Suprapubic skin (tissue), 4 donors: Measurements from ENCODE around the gene EPG5. TPM values are rescaled to one million over a fixed set of nuclear protein-coding genes. Genes with fewer than 3 reads are reported as not detected.

Experiments used
- DNase-seq, 2 donors: peaks; one replicate each; pipeline ENCODE4 v3.0.0-alpha.2; 2019; ENCODE audit warnings: low spot score in 2 of 2
- H3K27ac ChIP-seq: fragments of 200-600 bp; sonication (generic); one replicate; pipeline ENCODE4 v1.5.1; 2019
- H3K27me3 ChIP-seq: fragments of 200-600 bp; sonication (generic); one replicate; pipeline ENCODE4 v1.5.1; 2019
- H3K36me3 ChIP-seq: fragments of 200-600 bp; sonication (generic); one replicate; pipeline ENCODE4 v1.5.1; 2019
- H3K4me1 ChIP-seq: fragments of 200-600 bp; sonication (generic); one replicate; pipeline ENCODE4 v1.5.1; 2019
- H3K4me3 ChIP-seq: fragments of 200-600 bp; sonication (generic); one replicate; pipeline ENCODE4 v1.5.1; 2019; ENCODE audit warnings: mild to moderate bottlenecking
- H3K9me3 ChIP-seq: fragments of 200-600 bp; sonication (generic); one replicate; pipeline ENCODE4 v1.5.1; 2019
- EP300 ChIP-seq: sonication (generic); formaldehyde crosslinking; IDR thresholded peaks from one replicate; pipeline ENCODE4 v1.6.1; 2017; ENCODE audit warnings: antibody characterized with exemption
- POLR2A ChIP-seq, 2 donors: fragments of 450-650 bp; IDR thresholded peaks; one replicate each; pipeline ENCODE4 v1.6.1; 2017; ENCODE audit warnings: antibody characterized with exemption in 2 of 2, mild to moderate bottlenecking in 2 of 2, moderate library complexity in 2 of 2
- POLR2AphosphoS5 ChIP-seq, 3 donors: sonication (generic); formaldehyde crosslinking; IDR thresholded peaks; one replicate each; pipeline ENCODE4 v1.6.1; 2017; ENCODE audit warnings: antibody characterized with exemption in 3 of 3
- WGBS: methylation state at CpG from one replicate; pipeline ENCODE4 v1.1.5; 2018; 5-methylcytosine and 5-hydroxymethylcytosine counted together
- total RNA-seq, 4 donors: library from RNA; depleted of rRNA; stranded (reverse); fragments of >200 nt; gene quantifications; one replicate each; pipeline ENCODE4 v1.1.0, GENCODE V29; 2016
- TF ChIP-seq, protein P1 (sequence below), 2 donors: fragments of 200-600 bp in 1 of 2; fragments of 450-650 bp in 1 of 2; sonication (generic) in 1 of 2; IDR thresholded peaks; one replicate each; pipeline ENCODE4 v1.5.1; 2016 to 2019; ENCODE audit warnings: antibody characterized with exemption in 2 of 2, mild to moderate bottlenecking in 1 of 2, moderate library complexity in 1 of 2

The EPG5 gene
- total RNA-seq, 4 donors from 2014 or later: 31.5 to 107 (median 53.5) TPM

DNA sequence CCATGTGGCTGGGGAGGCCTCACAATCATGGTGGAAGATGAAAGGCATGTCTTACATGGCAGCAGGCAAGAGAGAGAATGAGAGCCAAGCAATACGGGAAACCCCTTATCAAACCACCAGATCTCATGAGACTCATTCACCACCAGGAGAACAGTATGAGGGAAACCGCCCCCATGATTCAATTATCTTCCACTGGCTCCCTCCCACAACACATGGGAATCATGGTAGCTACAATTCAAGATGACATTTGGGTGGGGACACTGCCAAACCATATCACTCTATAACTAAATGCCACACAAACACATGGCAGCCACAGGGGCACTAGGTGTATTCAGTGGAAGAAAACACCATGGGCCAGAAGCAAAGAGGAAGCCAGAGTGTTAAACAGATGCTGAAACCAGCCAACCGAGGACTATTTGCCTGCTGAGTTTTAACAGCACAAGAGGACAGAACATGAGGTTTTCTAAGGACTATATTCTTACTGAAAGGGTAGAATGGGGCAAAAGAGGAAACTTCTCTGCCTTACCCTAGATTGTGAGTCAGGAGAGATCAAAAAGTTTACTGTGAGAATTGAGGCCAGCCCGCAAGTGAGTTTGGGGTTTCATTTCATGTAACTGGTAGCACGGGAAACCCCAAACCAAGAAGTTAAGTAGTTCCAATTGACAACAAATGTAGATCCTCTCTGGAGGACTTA, 92.5 kb downstream of the EPG5 start:
- H3K36me3 ChIP-seq: peaks cover 77% of the 10 kb centered on the region

DNA sequence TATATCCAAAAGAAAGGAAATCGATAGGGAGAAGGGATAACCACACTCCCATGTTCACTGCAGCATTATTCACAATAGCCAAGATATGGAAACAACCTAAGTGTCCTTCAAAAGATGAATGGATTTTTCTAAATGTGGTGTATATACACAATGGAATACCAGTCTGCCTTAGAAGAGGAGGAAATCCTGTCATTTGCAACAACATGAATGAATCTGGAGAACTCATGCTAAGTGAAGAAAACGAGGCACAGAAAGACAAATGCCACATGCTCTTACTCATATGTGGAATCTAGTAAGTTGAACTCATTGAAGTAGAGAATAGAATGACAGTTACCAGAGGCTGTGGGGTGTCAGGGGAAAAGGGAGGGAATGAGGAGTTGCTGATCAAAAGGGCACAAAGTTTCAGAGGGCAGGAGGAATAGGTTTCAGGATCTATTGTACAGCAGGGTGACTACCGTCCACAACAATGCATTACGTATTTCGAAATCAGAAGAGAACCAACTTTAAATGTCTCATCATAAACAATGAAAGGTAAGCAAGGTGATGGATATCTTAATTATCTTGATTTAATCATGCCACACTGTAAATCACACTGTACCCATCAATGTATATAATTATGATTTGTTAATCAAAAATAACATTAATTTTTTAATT, 95.6 kb downstream of the EPG5 start:
- no peak for TF ChIP-seq POLR2AphosphoS5 (IDR thresholded peaks at IDR 0.05)
- TF ChIP-seq, protein P1, sequence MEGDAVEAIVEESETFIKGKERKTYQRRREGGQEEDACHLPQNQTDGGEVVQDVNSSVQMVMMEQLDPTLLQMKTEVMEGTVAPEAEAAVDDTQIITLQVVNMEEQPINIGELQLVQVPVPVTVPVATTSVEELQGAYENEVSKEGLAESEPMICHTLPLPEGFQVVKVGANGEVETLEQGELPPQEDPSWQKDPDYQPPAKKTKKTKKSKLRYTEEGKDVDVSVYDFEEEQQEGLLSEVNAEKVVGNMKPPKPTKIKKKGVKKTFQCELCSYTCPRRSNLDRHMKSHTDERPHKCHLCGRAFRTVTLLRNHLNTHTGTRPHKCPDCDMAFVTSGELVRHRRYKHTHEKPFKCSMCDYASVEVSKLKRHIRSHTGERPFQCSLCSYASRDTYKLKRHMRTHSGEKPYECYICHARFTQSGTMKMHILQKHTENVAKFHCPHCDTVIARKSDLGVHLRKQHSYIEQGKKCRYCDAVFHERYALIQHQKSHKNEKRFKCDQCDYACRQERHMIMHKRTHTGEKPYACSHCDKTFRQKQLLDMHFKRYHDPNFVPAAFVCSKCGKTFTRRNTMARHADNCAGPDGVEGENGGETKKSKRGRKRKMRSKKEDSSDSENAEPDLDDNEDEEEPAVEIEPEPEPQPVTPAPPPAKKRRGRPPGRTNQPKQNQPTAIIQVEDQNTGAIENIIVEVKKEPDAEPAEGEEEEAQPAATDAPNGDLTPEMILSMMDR (IDR thresholded peaks at IDR 0.05): no peak
- TF ChIP-seq EP300: no peak
- no peak for TF ChIP-seq POLR2A (IDR thresholded peaks at IDR 0.05)
- no peaks in the 10 kb centered on the region for H3K9me3 ChIP-seq
- H3K36me3 ChIP-seq: peaks cover 71% of the 10 kb centered on the region
- no peak for DNase-seq
- no peaks in the 10 kb centered on the region for H3K4me1 ChIP-seq
- H3K27me3 ChIP-seq: no peaks in the 10 kb centered on the region
- H3K4me3 ChIP-seq: no peak overlapping the region
- WGBS: 75% methylated on average over 5 of the region's 5 CpGs
- no peak overlapping the region for H3K27ac ChIP-seq

More for the DNA sequence above, 92.5 kb downstream of the EPG5 start:
- no peaks in the 10 kb centered on the region for H3K27me3 ChIP-seq
- no peak overlapping the region for H3K4me3 ChIP-seq
- no peak for TF ChIP-seq EP300
- no peak for TF ChIP-seq POLR2A (IDR thresholded peaks at IDR 0.05)
- TF ChIP-seq POLR2AphosphoS5 (IDR thresholded peaks at IDR 0.05): no peak
- TF ChIP-seq, protein P1 (IDR thresholded peaks at IDR 0.05): no peak
- 77% methylated on average over 5 of the region's 5 CpGs for WGBS
- no peaks in the 10 kb centered on the region for H3K4me1 ChIP-seq
- no peak overlapping the region for H3K27ac ChIP-seq
- no peaks in the 10 kb centered on the region for H3K9me3 ChIP-seq
- DNase-seq: no peak

DNA sequence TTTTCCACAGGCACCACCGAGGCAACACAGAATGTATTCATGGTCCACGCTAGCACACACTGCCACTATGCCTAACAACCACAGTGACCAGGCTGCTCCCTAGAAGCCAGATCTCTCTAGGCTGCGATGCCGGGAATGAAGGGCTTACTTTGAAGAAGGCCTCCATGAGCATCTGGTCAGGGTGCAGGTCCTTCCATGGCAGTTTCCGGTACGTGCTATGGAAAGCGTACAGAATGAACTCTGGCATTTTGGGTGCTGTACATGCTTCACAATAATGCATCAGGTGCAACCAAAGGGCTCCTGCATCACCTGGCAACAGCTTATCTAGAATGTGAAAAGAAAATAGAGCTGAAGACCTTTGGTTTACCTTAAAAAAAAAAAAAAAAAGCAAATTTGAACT, 96.7 kb downstream of the EPG5 start:
- no peaks in the 10 kb centered on the region for H3K27me3 ChIP-seq
- H3K9me3 ChIP-seq: no peaks in the 10 kb centered on the region
- 90% methylated on average over 7 of the region's 7 CpGs for WGBS
- no peak for DNase-seq
- H3K4me3 ChIP-seq: no peak overlapping the region
- no peaks in the 10 kb centered on the region for H3K4me1 ChIP-seq
- H3K27ac ChIP-seq: no peak overlapping the region
- H3K36me3 ChIP-seq: peaks cover 72% of the 10 kb centered on the region
- no peak for TF ChIP-seq POLR2A (IDR thresholded peaks at IDR 0.05)
- TF ChIP-seq, protein P1 (IDR thresholded peaks at IDR 0.05): no peak
- no peak for TF ChIP-seq POLR2AphosphoS5 (IDR thresholded peaks at IDR 0.05)
- no peak for TF ChIP-seq EP300

DNA sequence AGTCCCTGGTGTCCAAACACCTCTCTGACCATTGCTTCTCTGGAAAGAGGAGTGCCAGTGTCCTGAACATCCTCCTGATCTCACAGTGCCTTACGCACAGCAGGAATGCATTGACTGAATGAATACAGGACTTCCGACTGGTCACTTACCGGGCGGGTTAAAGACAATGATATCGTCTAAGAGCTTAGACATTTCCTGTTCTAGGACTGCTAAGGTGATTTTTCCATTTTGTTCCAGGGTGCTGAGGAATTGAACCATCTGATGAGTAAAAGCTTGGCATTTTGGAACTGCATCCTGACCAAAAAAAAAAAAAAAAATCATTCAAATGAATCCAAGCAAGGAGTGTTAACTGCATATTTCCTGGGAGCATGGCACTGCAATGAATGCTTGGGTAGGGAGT, 101.7 kb downstream of the EPG5 start:
- no peak for DNase-seq
- H3K4me3 ChIP-seq: no peak overlapping the region
- H3K9me3 ChIP-seq: no peaks in the 10 kb centered on the region
- no peaks in the 10 kb centered on the region for H3K27me3 ChIP-seq
- TF ChIP-seq POLR2AphosphoS5 (IDR thresholded peaks at IDR 0.05) (no peak), POLR2A (IDR thresholded peaks at IDR 0.05) (no peak), EP300 (no peak)
- TF ChIP-seq, protein P1 (IDR thresholded peaks at IDR 0.05): no peak
- H3K27ac ChIP-seq: no peak overlapping the region
- H3K36me3 ChIP-seq: peaks cover 79% of the 10 kb centered on the region
- 97% methylated on average over 5 of the region's 5 CpGs for WGBS
- no peaks in the 10 kb centered on the region for H3K4me1 ChIP-seq

DNA sequence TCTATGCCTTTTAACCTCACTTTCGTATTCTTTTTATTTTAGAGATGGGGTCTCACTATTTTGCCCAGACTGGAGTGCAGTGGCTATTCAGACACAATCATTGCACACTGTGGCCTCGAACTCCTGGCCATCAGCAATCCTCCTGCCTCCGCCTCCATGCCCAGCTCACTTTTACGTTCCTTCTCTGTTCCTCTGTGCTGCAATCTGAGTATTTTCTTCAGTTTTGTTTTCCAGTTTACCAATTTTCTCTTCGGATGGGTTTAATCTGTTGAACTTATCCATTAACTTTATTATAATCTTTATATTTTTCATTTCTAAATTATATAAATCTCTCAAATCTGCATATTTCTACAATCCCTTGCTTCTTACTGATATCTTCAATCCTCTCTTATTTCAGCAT, 103.0 kb downstream of the EPG5 start:
- Histone ChIP-seq H3K9me3 (no peaks in the 10 kb centered on the region), H3K36me3 (peaks cover 86% of the 10 kb centered on the region), H3K4me3 (no peak overlapping the region), H3K4me1 (no peaks in the 10 kb centered on the region), H3K27ac (no peak overlapping the region), H3K27me3 (no peaks in the 10 kb centered on the region)
- no peak for TF ChIP-seq EP300
- TF ChIP-seq, protein P1 (IDR thresholded peaks at IDR 0.05): no peak
- TF ChIP-seq POLR2AphosphoS5 (IDR thresholded peaks at IDR 0.05): no peak
- no peak for TF ChIP-seq POLR2A (IDR thresholded peaks at IDR 0.05)
- 97% methylated on average over 5 of the region's 5 CpGs for WGBS
- DNase-seq: no peak
